AG04450 (cell line): ENCODE results near the gene WNT3. TPM values are rescaled to one million over a fixed set of nuclear protein-coding genes. Genes with fewer than 3 reads are reported as not detected.

Experiments used
- CTCF ChIA-PET: fragments of 300-600, 350-600 bp; formaldehyde crosslinking; extraction: SDS; loops from one replicate; lab custom pipeline; 2022; ENCODE audit warnings: antibody characterized with exemption, inconsistent platforms; lab: Charles Lee
- POLR2A ChIA-PET: fragments of 350-600 bp; formaldehyde crosslinking; extraction: SDS; loops from one replicate; lab custom pipeline; 2021; ENCODE audit warnings: antibody characterized with exemption, inconsistent platforms; lab: Yijun Ruan, JAX
- DNase-seq: peaks from one replicate; pipeline ENCODE4 v3.0.0-alpha.2; 2011; ENCODE audit warnings: low read depth, low spot score
- H3K27ac ChIP-seq: one replicate; pipeline ENCODE4 v1.5.1; 2012; ENCODE audit warnings: low read depth, low read length, control low read depth
- H3K27me3 ChIP-seq: one replicate; pipeline ENCODE4 v1.6.0; 2012; ENCODE audit warnings: low read length; ENCODE audit not compliant: control insufficient read depth, insufficient read depth
- H3K4me3 ChIP-seq: 2 replicates; pipeline ENCODE4 v1.5.1; 2011; ENCODE audit warnings: mild to moderate bottlenecking, low read depth, low read length, control low read depth
- H3K9me3 ChIP-seq: 2 replicates; pipeline ENCODE4 v1.5.1; 2012; ENCODE audit warnings: low read length; ENCODE audit not compliant: control insufficient read depth, insufficient read depth
- CTCF ChIP-seq: IDR thresholded peaks from 2 replicates; pipeline ENCODE4 v1.5.1; 2011; ENCODE audit warnings: low read depth, low read length, control low read depth, inconsistent platforms
- polyA plus RNA-seq: library from polyadenylated mRNA; depleted of rRNA; stranded (reverse); fragments of >200 nt; gene quantifications from 2 replicates; pipeline ENCODE4 v1.2.3, GENCODE V29; 2011

The WNT3 gene
- polyA plus RNA-seq, 1 experiment = 1.4 TPM

GRCh38 chr17:46823657-46824056 is 5.2 kb upstream of the WNT3 start:
- Histone ChIP-seq H3K9me3 (peaks cover 5% of the 10 kb centered on the region; the same call in 1 of the 2 replicates), H3K27me3 (peaks cover 69% of the 10 kb centered on the region), H3K27ac (no peak overlapping the region), H3K4me3 (no peak overlapping the region)
- ChIA-PET POLR2A (no interaction called here), CTCF (interaction anchor here (1.2 kb wide), 1 partner anchor 11 kb away, joined by 3 read pairs; no protein-coding TSS in a partner anchor)
- no peak for TF ChIP-seq CTCF
- DNase-seq = no peak

- DNase-seq = no peak
- peak; percentile 59 for TF ChIP-seq CTCF
- Histone ChIP-seq H3K27ac (no peak overlapping the region), H3K27me3 (peaks cover 75% of the 10 kb centered on the region), H3K4me3 (no peak overlapping the region), H3K9me3 (peaks cover 5% of the 10 kb centered on the region; the same call in 1 of the 2 replicates)
- ChIA-PET POLR2A (no interaction called here), CTCF (interaction anchor here (1.2 kb wide), 1 partner anchor 10 kb away, joined by 3 read pairs; no protein-coding TSS in a partner anchor)
Observed at GRCh38 chr17:46822388-46822921, 4.0 kb upstream of the WNT3 start.

GRCh38 chr17:46821482-46822387 is 3.2 kb upstream of the WNT3 start:
- DNase-seq = no peak
- ChIA-PET CTCF (no interaction called here), POLR2A (no interaction called here)
- no peak for TF ChIP-seq CTCF
- peaks cover 5% of the 10 kb centered on the region; the same call in 1 of the 2 replicates for H3K9me3 ChIP-seq
- H3K27me3 ChIP-seq = peaks cover 76% of the 10 kb centered on the region
- no peak overlapping the region for H3K27ac ChIP-seq
- H3K4me3 ChIP-seq = no peak overlapping the region

GRCh38 chr17:46820592-46821450 is 2.3 kb upstream of the WNT3 start:
- no peak for DNase-seq
- ChIA-PET CTCF (no interaction called here), POLR2A (no interaction called here)
- peaks cover 5% of the 10 kb centered on the region; the same call in 1 of the 2 replicates for H3K9me3 ChIP-seq
- peaks cover 83% of the 10 kb centered on the region for H3K27me3 ChIP-seq
- no peak overlapping the region for H3K4me3 ChIP-seq
- no peak overlapping the region for H3K27ac ChIP-seq
- TF ChIP-seq CTCF = no peak
